Endothelial cell of umbilical vein (primary cell): Measurements from ENCODE around the gene EML3.

Experiments
- EZH2 ChIP-seq: IDR thresholded peaks from 2 replicates; pipeline ENCODE4 v1.6.1; 2012; ENCODE audit warnings: borderline replicate concordance, low read depth, mild to moderate bottlenecking, moderate library complexity, low read length, inconsistent platforms; ENCODE audit not compliant: severe bottlenecking
- FOS ChIP-seq: IDR thresholded peaks from 2 replicates; pipeline ENCODE4 v1.6.1; 2011; ENCODE audit warnings: mild to moderate bottlenecking, low read length, moderate library complexity, borderline replicate concordance; ENCODE audit not compliant: insufficient read depth
- JUN ChIP-seq: IDR thresholded peaks from 2 replicates; pipeline ENCODE4 v1.6.1; 2011; ENCODE audit warnings: borderline replicate concordance, low read depth; ENCODE audit not compliant: insufficient read length, insufficient read depth
- MAX ChIP-seq: IDR thresholded peaks from 2 replicates; pipeline ENCODE4 v1.6.1; 2011; ENCODE audit not compliant: insufficient read depth, insufficient read length
- MYC ChIP-seq: IDR thresholded peaks from one replicate; pipeline ENCODE4 v1.6.1; 2011; ENCODE audit warnings: mild to moderate bottlenecking, low read depth, low read length
- POLR2A ChIP-seq: IDR thresholded peaks from 2 replicates; pipeline ENCODE4 v1.6.1; 2012; ENCODE audit warnings: low read depth, mild to moderate bottlenecking, control low read depth, low read length
- POLR2AphosphoS5 ChIP-seq: IDR thresholded peaks from 2 replicates; pipeline ENCODE4 v1.6.1; 2012; ENCODE audit warnings: low read depth, mild to moderate bottlenecking, control low read depth, low read length, moderate library complexity; ENCODE audit not compliant: insufficient read depth
- TF ChIP-seq, protein P1 (sequence below), 2 donors: IDR thresholded peaks; 1 replicate in 1 of 2; 2 replicates in 1 of 2; pipeline ENCODE4 v1.5.1; 2011; ENCODE audit warnings: low read length in 2 of 2, mild to moderate bottlenecking in 2 of 2, moderate library complexity in 2 of 2, control low read depth in 1 of 2, inconsistent platforms in 1 of 2, low read depth in 1 of 2; ENCODE audit not compliant: insufficient read depth in 1 of 2; ENCODE audit errors: extremely low read depth in 1 of 2

DNA sequence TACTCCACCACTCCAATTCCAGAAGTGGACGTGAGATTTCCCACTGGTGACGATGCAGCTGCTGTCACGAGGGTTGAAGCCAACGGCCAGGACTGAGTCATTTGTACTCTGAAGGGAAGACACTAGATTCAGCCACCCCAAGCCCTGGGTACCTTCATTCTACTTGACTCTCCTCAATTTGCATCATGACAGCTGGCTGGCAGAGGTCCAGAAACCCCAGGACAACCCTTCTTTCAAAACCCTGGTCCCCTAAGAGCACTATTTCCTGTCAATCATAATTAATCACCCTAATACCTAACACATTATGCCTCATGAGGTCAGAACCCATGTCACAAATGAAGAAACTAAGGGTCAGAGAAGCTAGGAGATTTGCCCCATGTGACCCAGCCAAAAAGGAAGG lies 4.9 kb downstream of the EML3 start:
- TF ChIP-seq, protein P1, sequence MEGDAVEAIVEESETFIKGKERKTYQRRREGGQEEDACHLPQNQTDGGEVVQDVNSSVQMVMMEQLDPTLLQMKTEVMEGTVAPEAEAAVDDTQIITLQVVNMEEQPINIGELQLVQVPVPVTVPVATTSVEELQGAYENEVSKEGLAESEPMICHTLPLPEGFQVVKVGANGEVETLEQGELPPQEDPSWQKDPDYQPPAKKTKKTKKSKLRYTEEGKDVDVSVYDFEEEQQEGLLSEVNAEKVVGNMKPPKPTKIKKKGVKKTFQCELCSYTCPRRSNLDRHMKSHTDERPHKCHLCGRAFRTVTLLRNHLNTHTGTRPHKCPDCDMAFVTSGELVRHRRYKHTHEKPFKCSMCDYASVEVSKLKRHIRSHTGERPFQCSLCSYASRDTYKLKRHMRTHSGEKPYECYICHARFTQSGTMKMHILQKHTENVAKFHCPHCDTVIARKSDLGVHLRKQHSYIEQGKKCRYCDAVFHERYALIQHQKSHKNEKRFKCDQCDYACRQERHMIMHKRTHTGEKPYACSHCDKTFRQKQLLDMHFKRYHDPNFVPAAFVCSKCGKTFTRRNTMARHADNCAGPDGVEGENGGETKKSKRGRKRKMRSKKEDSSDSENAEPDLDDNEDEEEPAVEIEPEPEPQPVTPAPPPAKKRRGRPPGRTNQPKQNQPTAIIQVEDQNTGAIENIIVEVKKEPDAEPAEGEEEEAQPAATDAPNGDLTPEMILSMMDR (IDR thresholded peaks at IDR 0.05; ENCODE audit: extremely low read depth in 1 of 2, insufficient read depth in 1 of 2, low read depth in 1 of 2, low read length in 2 of 2): no peak
- no peak for TF ChIP-seq EZH2
- no peak for TF ChIP-seq JUN
- TF ChIP-seq POLR2A: no peak
- no peak for TF ChIP-seq MYC
- no peak for TF ChIP-seq POLR2AphosphoS5
- TF ChIP-seq MAX: no peak
- TF ChIP-seq FOS: no peak
